Vagina (tissue), 2 donors: ENCODE data around the gene SPAG7.

ENCODE experiments used
- POLR2A ChIP-seq, 2 donors: fragments of 450-650 bp; IDR thresholded peaks; one replicate each; pipeline ENCODE4 v1.6.1; 2017; ENCODE audit warnings: antibody characterized with exemption in 2 of 2, mild to moderate bottlenecking in 2 of 2, moderate library complexity in 2 of 2
- POLR2AphosphoS5 ChIP-seq, 2 donors: sonication (generic); formaldehyde crosslinking; IDR thresholded peaks; one replicate each; pipeline ENCODE4 v1.9.0; 2017; ENCODE audit warnings: antibody characterized with exemption in 2 of 2, mild to moderate bottlenecking in 2 of 2, low read depth in 1 of 2; ENCODE audit not compliant: insufficient read depth in 1 of 2
- TF ChIP-seq, protein P1 (sequence below), 3 experiments: fragments of 450-650 bp in 2 of 3; fragments of 200-600 bp in 1 of 3; sonication (generic) in 1 of 3; IDR thresholded peaks; one replicate each; pipeline ENCODE4 v1.5.1; 2017 to 2019; ENCODE audit warnings: antibody characterized with exemption in 3 of 3, mild to moderate bottlenecking in 2 of 3, moderate library complexity in 2 of 3

- TF ChIP-seq POLR2AphosphoS5 (IDR thresholded peaks at IDR 0.05; ENCODE audit: insufficient read depth in 1 of 2, low read depth in 1 of 2) = no peak
- TF ChIP-seq, protein P1, sequence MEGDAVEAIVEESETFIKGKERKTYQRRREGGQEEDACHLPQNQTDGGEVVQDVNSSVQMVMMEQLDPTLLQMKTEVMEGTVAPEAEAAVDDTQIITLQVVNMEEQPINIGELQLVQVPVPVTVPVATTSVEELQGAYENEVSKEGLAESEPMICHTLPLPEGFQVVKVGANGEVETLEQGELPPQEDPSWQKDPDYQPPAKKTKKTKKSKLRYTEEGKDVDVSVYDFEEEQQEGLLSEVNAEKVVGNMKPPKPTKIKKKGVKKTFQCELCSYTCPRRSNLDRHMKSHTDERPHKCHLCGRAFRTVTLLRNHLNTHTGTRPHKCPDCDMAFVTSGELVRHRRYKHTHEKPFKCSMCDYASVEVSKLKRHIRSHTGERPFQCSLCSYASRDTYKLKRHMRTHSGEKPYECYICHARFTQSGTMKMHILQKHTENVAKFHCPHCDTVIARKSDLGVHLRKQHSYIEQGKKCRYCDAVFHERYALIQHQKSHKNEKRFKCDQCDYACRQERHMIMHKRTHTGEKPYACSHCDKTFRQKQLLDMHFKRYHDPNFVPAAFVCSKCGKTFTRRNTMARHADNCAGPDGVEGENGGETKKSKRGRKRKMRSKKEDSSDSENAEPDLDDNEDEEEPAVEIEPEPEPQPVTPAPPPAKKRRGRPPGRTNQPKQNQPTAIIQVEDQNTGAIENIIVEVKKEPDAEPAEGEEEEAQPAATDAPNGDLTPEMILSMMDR (IDR thresholded peaks at IDR 0.05) = no peak
- no peak for TF ChIP-seq POLR2A (IDR thresholded peaks at IDR 0.05)
These were observed 46.3 kb downstream of the SPAG7 start for GRCh38 chr17:4921320-4921719.
